ENCODE measurements around the gene CCL20. TPM values are rescaled to one million over a fixed set of nuclear protein-coding genes. Genes with fewer than 3 reads are reported as not detected.

Gene CCL20
- total RNA-seq, 1 experiment from 2014 or later: not detected

DNA sequence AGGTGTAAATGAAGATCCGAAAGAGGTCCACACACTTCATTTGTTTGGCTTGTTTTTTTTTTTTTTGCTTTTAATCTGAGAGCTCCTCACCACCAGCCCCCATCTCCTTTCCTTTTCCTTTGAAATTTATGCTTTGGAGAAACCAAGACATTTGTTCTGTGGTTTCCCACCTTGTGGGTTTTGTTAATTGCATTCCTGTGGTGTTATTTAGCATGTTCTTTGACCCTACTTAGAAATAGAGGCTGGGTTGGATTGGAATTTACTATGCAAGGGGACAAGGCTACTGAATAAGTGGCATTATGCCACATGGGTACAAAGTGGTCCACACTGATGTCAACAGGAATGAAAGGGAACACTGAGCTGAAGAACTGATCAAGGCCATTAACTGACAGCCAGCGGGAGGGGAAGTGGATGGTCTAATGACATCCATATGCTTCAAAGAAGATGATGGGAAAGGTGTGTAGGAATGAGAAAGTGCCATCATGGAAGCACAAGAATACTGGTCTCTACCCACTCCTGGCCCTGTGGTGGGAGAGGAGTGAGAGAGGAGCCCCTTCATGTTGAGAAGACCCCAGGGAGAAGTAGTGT, 8.9 kb downstream of the CCL20 start:
- TF ChIP-seq, protein P1, sequence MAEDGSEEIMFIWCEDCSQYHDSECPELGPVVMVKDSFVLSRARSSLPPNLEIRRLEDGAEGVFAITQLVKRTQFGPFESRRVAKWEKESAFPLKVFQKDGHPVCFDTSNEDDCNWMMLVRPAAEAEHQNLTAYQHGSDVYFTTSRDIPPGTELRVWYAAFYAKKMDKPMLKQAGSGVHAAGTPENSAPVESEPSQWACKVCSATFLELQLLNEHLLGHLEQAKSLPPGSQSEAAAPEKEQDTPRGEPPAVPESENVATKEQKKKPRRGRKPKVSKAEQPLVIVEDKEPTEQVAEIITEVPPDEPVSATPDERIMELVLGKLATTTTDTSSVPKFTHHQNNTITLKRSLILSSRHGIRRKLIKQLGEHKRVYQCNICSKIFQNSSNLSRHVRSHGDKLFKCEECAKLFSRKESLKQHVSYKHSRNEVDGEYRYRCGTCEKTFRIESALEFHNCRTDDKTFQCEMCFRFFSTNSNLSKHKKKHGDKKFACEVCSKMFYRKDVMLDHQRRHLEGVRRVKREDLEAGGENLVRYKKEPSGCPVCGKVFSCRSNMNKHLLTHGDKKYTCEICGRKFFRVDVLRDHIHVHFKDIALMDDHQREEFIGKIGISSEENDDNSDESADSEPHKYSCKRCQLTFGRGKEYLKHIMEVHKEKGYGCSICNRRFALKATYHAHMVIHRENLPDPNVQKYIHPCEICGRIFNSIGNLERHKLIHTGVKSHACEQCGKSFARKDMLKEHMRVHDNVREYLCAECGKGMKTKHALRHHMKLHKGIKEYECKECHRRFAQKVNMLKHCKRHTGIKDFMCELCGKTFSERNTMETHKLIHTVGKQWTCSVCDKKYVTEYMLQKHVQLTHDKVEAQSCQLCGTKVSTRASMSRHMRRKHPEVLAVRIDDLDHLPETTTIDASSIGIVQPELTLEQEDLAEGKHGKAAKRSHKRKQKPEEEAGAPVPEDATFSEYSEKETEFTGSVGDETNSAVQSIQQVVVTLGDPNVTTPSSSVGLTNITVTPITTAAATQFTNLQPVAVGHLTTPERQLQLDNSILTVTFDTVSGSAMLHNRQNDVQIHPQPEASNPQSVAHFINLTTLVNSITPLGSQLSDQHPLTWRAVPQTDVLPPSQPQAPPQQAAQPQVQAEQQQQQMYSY (CRISPR knock-in tag; IDR thresholded peaks at IDR 0.05): no peak
- no peak for TF ChIP-seq FOXK1 (CRISPR knock-in tag; IDR thresholded peaks at IDR 0.05)
- no peak for TF ChIP-seq NFYB (CRISPR knock-in tag; conservative IDR thresholded peaks at IDR 0.05; ENCODE audit: low read depth)
- TF ChIP-seq ESRRA (CRISPR knock-in tag; IDR thresholded peaks at IDR 0.05; ENCODE audit: borderline replicate concordance): no peak
- TF ChIP-seq NFATC4 (CRISPR knock-in tag; IDR thresholded peaks at IDR 0.05): no peak
- TF ChIP-seq, protein P2, sequence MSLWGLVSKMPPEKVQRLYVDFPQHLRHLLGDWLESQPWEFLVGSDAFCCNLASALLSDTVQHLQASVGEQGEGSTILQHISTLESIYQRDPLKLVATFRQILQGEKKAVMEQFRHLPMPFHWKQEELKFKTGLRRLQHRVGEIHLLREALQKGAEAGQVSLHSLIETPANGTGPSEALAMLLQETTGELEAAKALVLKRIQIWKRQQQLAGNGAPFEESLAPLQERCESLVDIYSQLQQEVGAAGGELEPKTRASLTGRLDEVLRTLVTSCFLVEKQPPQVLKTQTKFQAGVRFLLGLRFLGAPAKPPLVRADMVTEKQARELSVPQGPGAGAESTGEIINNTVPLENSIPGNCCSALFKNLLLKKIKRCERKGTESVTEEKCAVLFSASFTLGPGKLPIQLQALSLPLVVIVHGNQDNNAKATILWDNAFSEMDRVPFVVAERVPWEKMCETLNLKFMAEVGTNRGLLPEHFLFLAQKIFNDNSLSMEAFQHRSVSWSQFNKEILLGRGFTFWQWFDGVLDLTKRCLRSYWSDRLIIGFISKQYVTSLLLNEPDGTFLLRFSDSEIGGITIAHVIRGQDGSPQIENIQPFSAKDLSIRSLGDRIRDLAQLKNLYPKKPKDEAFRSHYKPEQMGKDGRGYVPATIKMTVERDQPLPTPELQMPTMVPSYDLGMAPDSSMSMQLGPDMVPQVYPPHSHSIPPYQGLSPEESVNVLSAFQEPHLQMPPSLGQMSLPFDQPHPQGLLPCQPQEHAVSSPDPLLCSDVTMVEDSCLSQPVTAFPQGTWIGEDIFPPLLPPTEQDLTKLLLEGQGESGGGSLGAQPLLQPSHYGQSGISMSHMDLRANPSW (CRISPR knock-in tag; conservative IDR thresholded peaks at IDR 0.05; ENCODE audit: low read depth): no peak
- TF ChIP-seq, protein P3, sequence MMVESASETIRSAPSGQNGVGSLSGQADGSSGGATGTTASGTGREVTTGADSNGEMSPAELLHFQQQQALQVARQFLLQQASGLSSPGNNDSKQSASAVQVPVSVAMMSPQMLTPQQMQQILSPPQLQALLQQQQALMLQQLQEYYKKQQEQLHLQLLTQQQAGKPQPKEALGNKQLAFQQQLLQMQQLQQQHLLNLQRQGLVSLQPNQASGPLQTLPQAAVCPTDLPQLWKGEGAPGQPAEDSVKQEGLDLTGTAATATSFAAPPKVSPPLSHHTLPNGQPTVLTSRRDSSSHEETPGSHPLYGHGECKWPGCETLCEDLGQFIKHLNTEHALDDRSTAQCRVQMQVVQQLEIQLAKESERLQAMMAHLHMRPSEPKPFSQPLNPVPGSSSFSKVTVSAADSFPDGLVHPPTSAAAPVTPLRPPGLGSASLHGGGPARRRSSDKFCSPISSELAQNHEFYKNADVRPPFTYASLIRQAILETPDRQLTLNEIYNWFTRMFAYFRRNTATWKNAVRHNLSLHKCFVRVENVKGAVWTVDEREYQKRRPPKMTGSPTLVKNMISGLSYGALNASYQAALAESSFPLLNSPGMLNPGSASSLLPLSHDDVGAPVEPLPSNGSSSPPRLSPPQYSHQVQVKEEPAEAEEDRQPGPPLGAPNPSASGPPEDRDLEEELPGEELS (CRISPR knock-in tag; IDR thresholded peaks at IDR 0.05): no peak
- TF ChIP-seq ZNF138 (CRISPR knock-in tag; conservative IDR thresholded peaks at IDR 0.05): no peak
- no peak for TF ChIP-seq ZNF423 (CRISPR knock-in tag; IDR thresholded peaks at IDR 0.05)
- no peak for TF ChIP-seq FOXP1 (CRISPR knock-in tag; IDR thresholded peaks at IDR 0.05; ENCODE audit: borderline replicate concordance)
- no peak for TF ChIP-seq SOX15 (CRISPR knock-in tag; IDR thresholded peaks at IDR 0.05)
- TF ChIP-seq, protein P4, sequence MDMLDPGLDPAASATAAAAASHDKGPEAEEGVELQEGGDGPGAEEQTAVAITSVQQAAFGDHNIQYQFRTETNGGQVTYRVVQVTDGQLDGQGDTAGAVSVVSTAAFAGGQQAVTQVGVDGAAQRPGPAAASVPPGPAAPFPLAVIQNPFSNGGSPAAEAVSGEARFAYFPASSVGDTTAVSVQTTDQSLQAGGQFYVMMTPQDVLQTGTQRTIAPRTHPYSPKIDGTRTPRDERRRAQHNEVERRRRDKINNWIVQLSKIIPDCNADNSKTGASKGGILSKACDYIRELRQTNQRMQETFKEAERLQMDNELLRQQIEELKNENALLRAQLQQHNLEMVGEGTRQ (CRISPR knock-in tag; IDR thresholded peaks at IDR 0.05): no peak
- no peak for TF ChIP-seq MYBL2 (CRISPR knock-in tag; IDR thresholded peaks at IDR 0.05)
- no peak for TF ChIP-seq TP53 (CRISPR knock-in tag; IDR thresholded peaks at IDR 0.05)
- TF ChIP-seq ZNF232 (CRISPR knock-in tag; IDR thresholded peaks at IDR 0.05): no peak
- TF ChIP-seq ZNF317 (CRISPR knock-in tag; IDR thresholded peaks at IDR 0.05; ENCODE audit: borderline replicate concordance, low read depth): no peak
- TF ChIP-seq NFE2L1 (CRISPR knock-in tag; IDR thresholded peaks at IDR 0.05): no peak
- no peak for TF ChIP-seq ZNF671 (CRISPR knock-in tag; IDR thresholded peaks at IDR 0.05)
- TF ChIP-seq, protein P5, sequence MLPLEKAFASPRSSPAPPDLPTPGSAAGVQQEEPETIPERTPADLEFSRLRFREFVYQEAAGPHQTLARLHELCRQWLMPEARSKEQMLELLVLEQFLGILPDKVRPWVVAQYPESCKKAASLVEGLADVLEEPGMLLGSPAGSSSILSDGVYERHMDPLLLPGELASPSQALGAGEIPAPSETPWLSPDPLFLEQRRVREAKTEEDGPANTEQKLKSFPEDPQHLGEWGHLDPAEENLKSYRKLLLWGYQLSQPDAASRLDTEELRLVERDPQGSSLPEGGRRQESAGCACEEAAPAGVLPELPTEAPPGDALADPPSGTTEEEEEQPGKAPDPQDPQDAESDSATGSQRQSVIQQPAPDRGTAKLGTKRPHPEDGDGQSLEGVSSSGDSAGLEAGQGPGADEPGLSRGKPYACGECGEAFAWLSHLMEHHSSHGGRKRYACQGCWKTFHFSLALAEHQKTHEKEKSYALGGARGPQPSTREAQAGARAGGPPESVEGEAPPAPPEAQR (CRISPR knock-in tag; IDR thresholded peaks at IDR 0.05): no peak
- TF ChIP-seq JAZF1 (CRISPR knock-in tag; IDR thresholded peaks at IDR 0.05): no peak
- Mint-ChIP-seq H3K4me1 (peaks cover 17% of the 10 kb centered on the region), H3K36me3 (no peaks in the 10 kb centered on the region), H3K9me3 (peaks cover 17% of the 10 kb centered on the region), H3K27me3 (ENCODE audit: low read depth) (no peaks in the 10 kb centered on the region), H3K27ac (no peak overlapping the region), H3K4me3 (no peak overlapping the region)
- no peak for ATAC-seq
- POLR2A ChIA-PET: no interaction called here
- CTCF ChIA-PET: no interaction called here
- DNase-seq (ENCODE audit: low spot score): no peak

All from WTC11 (cell line).